CD4-positive, CD25-positive, alpha-beta regulatory T cell (primary cell): Measurements from ENCODE around the gene GJC1. TPM values are rescaled to one million over a fixed set of nuclear protein-coding genes. Genes with fewer than 3 reads are reported as not detected.

Experiments
- ATAC-seq, 2 donors: fragments of 150-1000 bp; cut with Tn5 transposase; one replicate each; pipeline ENCODE4 v1.10.0; 2021; ENCODE audit warnings: low read depth in 2 of 2, moderate number of reproducible peaks in 2 of 2, moderate library complexity in 1 of 2
- DNase-seq, 3 donors: peaks; one replicate each; pipeline versions ENCODE4 v3.0.0 to v3.0.0-alpha.2; 2012 to 2022; ENCODE audit warnings: mixed read lengths in 1 of 3
- H3K27ac ChIP-seq: one replicate; pipeline ENCODE4 v1.7.0; 2013; ENCODE audit warnings: mild to moderate bottlenecking, low read length; ENCODE audit not compliant: insufficient read depth, poor library complexity, severe bottlenecking
- H3K27me3 ChIP-seq: one replicate; pipeline ENCODE4 v1.7.0; 2013; ENCODE audit warnings: low read length; ENCODE audit not compliant: control insufficient read depth, insufficient read depth
- H3K36me3 ChIP-seq: one replicate; pipeline ENCODE4 v1.7.0; 2013; ENCODE audit warnings: mild to moderate bottlenecking, low read length, moderate library complexity; ENCODE audit not compliant: control insufficient read depth, insufficient read depth
- H3K4me1 ChIP-seq: 2 replicates; pipeline ENCODE4 v1.7.0; 2013; ENCODE audit warnings: mild to moderate bottlenecking, low read length; ENCODE audit not compliant: insufficient read depth, control insufficient read depth, poor library complexity, severe bottlenecking
- H3K4me3 ChIP-seq: one replicate; pipeline ENCODE4 v1.7.0; 2013; ENCODE audit warnings: low read depth, mild to moderate bottlenecking, low read length, moderate library complexity
- H3K9me3 ChIP-seq, 2 experiments: 1 replicate in 1 of 2; 2 replicates in 1 of 2; pipeline ENCODE4 v1.7.0; 2013; ENCODE audit warnings: low read length in 2 of 2, mild to moderate bottlenecking in 1 of 2, moderate library complexity in 1 of 2; ENCODE audit not compliant: control insufficient read depth in 2 of 2
- H3K27ac Mint-ChIP-seq, 3 donors: one replicate each; pipeline ENCODE4 v1.8.0; 2020 to 2022; ENCODE audit warnings: mild to moderate bottlenecking in 3 of 3, mixed read lengths in 3 of 3, moderate library complexity in 2 of 3
- H3K27me3 Mint-ChIP-seq: one replicate; pipeline ENCODE4 v1.8.0; 2022; ENCODE audit warnings: mild to moderate bottlenecking, mixed read lengths
- H3K36me3 Mint-ChIP-seq: one replicate; pipeline ENCODE4 v1.8.0; 2020; ENCODE audit warnings: mixed read lengths
- H3K4me1 Mint-ChIP-seq, 4 donors: one replicate each; pipeline ENCODE4 v1.8.0; 2020 to 2022; ENCODE audit warnings: mixed read lengths in 4 of 4, mild to moderate bottlenecking in 1 of 4
- H3K4me3 Mint-ChIP-seq, 4 donors: one replicate each; pipeline ENCODE4 v1.8.0; 2020 to 2022; ENCODE audit warnings: mild to moderate bottlenecking in 4 of 4, mixed read lengths in 4 of 4, moderate library complexity in 3 of 4
- H3K9me3 Mint-ChIP-seq, 7 donors: one replicate each; pipeline ENCODE4 v1.8.0; 2020 to 2022; ENCODE audit warnings: mixed read lengths in 7 of 7, mild to moderate bottlenecking in 3 of 7, moderate library complexity in 2 of 7
- polyA plus RNA-seq, 4 donors: library from polyadenylated mRNA; unstranded; fragments of 300-500 nt; fragmentation: Illumina TruSeq; gene quantifications; one replicate each; pipeline ENCODE4 v1.2.3, GENCODE V29; 2021
- total RNA-seq: library from RNA; stranded (reverse); gene quantifications from one replicate; pipeline ENCODE4 v1.2.3, GENCODE V29; 2022

Gene GJC1
- total and polyA plus RNA-seq, 5 donors from 2014 or later = not detected

- H3K36me3 Mint-ChIP-seq = no peaks in the 10 kb centered on the region
- Histone ChIP-seq H3K4me3 (no peak overlapping the region), H3K9me3 (no peaks in the 10 kb centered on the region), H3K27me3 (no peaks in the 10 kb centered on the region), H3K27ac (no peak overlapping the region), H3K36me3 (no peaks in the 10 kb centered on the region), H3K4me1 (no peaks in the 10 kb centered on the region)
- peaks cover 0 to 1% (median 0%) of the 10 kb centered on the region in 7 donors for H3K9me3 Mint-ChIP-seq
- peaks cover 5% of the 10 kb centered on the region for H3K27me3 Mint-ChIP-seq
- H3K27ac Mint-ChIP-seq = no peak overlapping the region
- DNase-seq (no peak), ATAC-seq (no peak)
- no peaks in the 10 kb centered on the region for H3K4me1 Mint-ChIP-seq
- no peak overlapping the region for H3K4me3 Mint-ChIP-seq
Observed at GRCh38 chr17:44788139-44788538, 41.9 kb downstream of the GJC1 start.

- Mint-ChIP-seq H3K36me3 (no peaks in the 10 kb centered on the region), H3K9me3 (peaks cover 0 to 1% (median 0%) of the 10 kb centered on the region in 7 donors), H3K4me1 (no peaks in the 10 kb centered on the region), H3K27me3 (peaks cover 10% of the 10 kb centered on the region), H3K4me3 (no peak overlapping the region), H3K27ac (no peak overlapping the region)
- no peaks in the 10 kb centered on the region for H3K36me3 ChIP-seq
- no peak overlapping the region for H3K27ac ChIP-seq
- no peaks in the 10 kb centered on the region for H3K9me3 ChIP-seq
- no peak for ATAC-seq
- H3K4me1 ChIP-seq = no peaks in the 10 kb centered on the region
- no peak overlapping the region for H3K4me3 ChIP-seq
- no peak for DNase-seq
- H3K27me3 ChIP-seq = no peaks in the 10 kb centered on the region
Observed at GRCh38 chr17:44787271-44787940, 42.7 kb downstream of the GJC1 start.

- Mint-ChIP-seq H3K27ac (no peak overlapping the region), H3K4me1 (no peaks in the 10 kb centered on the region), H3K4me3 (no peak overlapping the region), H3K36me3 (no peaks in the 10 kb centered on the region), H3K9me3 (peaks cover 0 to 1% (median 0%) of the 10 kb centered on the region in 7 donors), H3K27me3 (peaks cover 11% of the 10 kb centered on the region)
- no peak overlapping the region for H3K27ac ChIP-seq
- DNase-seq = no peak
- no peak for ATAC-seq
- H3K4me3 ChIP-seq = no peak overlapping the region
- H3K4me1 ChIP-seq = no peaks in the 10 kb centered on the region
- no peaks in the 10 kb centered on the region for H3K36me3 ChIP-seq
- no peaks in the 10 kb centered on the region for H3K9me3 ChIP-seq
- H3K27me3 ChIP-seq = no peaks in the 10 kb centered on the region
Observed at GRCh38 chr17:44786551-44787081, 43.5 kb downstream of the GJC1 start.

- DNase-seq = no peak
- no peak for ATAC-seq
- Mint-ChIP-seq H3K9me3 (peaks cover 0 to 1% (median 0%) of the 10 kb centered on the region in 7 donors), H3K4me1 (no peaks in the 10 kb centered on the region), H3K27ac (no peak overlapping the region), H3K27me3 (peaks cover 11% of the 10 kb centered on the region), H3K36me3 (no peaks in the 10 kb centered on the region), H3K4me3 (no peak overlapping the region)
- H3K4me3 ChIP-seq = no peak overlapping the region
- no peak overlapping the region for H3K27ac ChIP-seq
- no peaks in the 10 kb centered on the region for H3K36me3 ChIP-seq
- H3K9me3 ChIP-seq = no peaks in the 10 kb centered on the region
- H3K4me1 ChIP-seq = no peaks in the 10 kb centered on the region
- H3K27me3 ChIP-seq = no peaks in the 10 kb centered on the region
Observed at GRCh38 chr17:44785921-44786320, 44.2 kb downstream of the GJC1 start.

GRCh38 chr17:44782326-44782850 lies 47.7 kb downstream of the GJC1 start:
- H3K27me3 ChIP-seq = no peaks in the 10 kb centered on the region
- no peaks in the 10 kb centered on the region for H3K9me3 Mint-ChIP-seq
- no peaks in the 10 kb centered on the region for H3K36me3 Mint-ChIP-seq
- no peaks in the 10 kb centered on the region for H3K36me3 ChIP-seq
- no peak overlapping the region for H3K27ac Mint-ChIP-seq
- H3K4me1 ChIP-seq = peaks cover 10% of the 10 kb centered on the region
- no peak for ATAC-seq
- peaks cover 0 to 7% (median 3%) of the 10 kb centered on the region in 4 donors for H3K4me1 Mint-ChIP-seq
- no peak overlapping the region for H3K4me3 Mint-ChIP-seq
- no peak overlapping the region for H3K27ac ChIP-seq
- peaks cover 11% of the 10 kb centered on the region for H3K27me3 Mint-ChIP-seq
- DNase-seq = no peak
- H3K4me3 ChIP-seq = no peak overlapping the region
- no peaks in the 10 kb centered on the region for H3K9me3 ChIP-seq

- Mint-ChIP-seq H3K36me3 (no peaks in the 10 kb centered on the region), H3K27me3 (peaks cover 11% of the 10 kb centered on the region)
- H3K27me3 ChIP-seq = no peaks in the 10 kb centered on the region
Observed at GRCh38 chr17:44781551-44782325, 48.3 kb downstream of the GJC1 start.

GRCh38 chr17:44780845-44781480 lies 49.1 kb downstream of the GJC1 start:
- H3K27ac ChIP-seq = no peak overlapping the region
- Mint-ChIP-seq H3K27me3 (peaks cover 11% of the 10 kb centered on the region), H3K27ac (no peak overlapping the region), H3K4me3 (no peak overlapping the region), H3K9me3 (no peaks in the 10 kb centered on the region), H3K36me3 (no peaks in the 10 kb centered on the region), H3K4me1 (peaks cover 0 to 14% (median 4%) of the 10 kb centered on the region in 4 donors)
- ATAC-seq (no peak), DNase-seq (no peak)
- H3K4me3 ChIP-seq = no peak overlapping the region
- no peaks in the 10 kb centered on the region for H3K36me3 ChIP-seq
- H3K9me3 ChIP-seq = no peaks in the 10 kb centered on the region
- no peaks in the 10 kb centered on the region for H3K27me3 ChIP-seq
- peaks cover 16% of the 10 kb centered on the region for H3K4me1 ChIP-seq

More at GRCh38 chr17:44781551-44782325, 48.3 kb downstream of the GJC1 start:
- Mint-ChIP-seq H3K4me3 (no peak overlapping the region), H3K9me3 (no peaks in the 10 kb centered on the region), H3K4me1 (peaks cover 0 to 9% (median 4%) of the 10 kb centered on the region in 4 donors), H3K27ac (no peak overlapping the region)
- H3K4me3 ChIP-seq = no peak overlapping the region
- no peak overlapping the region for H3K27ac ChIP-seq
- DNase-seq (no peak), ATAC-seq (no peak)
- H3K4me1 ChIP-seq = peaks cover 10% of the 10 kb centered on the region
- H3K9me3 ChIP-seq = no peaks in the 10 kb centered on the region
- no peaks in the 10 kb centered on the region for H3K36me3 ChIP-seq
